NCI-H2227 (cell line): ENCODE measurements around the gene LRRFIP1.
"Not testable (repeated sequence)": the region's sequence is repeated elsewhere in the genome, so short reads cannot be mapped to it uniquely, and the experiment has no call there.

ENCODE experiments used
- DNase-seq: peaks from one replicate; lab custom pipeline; 2025; ENCODE audit not compliant: unreplicated experiment; lab: John Stamatoyannopoulos, UW

The LRRFIP1 gene

DNA sequence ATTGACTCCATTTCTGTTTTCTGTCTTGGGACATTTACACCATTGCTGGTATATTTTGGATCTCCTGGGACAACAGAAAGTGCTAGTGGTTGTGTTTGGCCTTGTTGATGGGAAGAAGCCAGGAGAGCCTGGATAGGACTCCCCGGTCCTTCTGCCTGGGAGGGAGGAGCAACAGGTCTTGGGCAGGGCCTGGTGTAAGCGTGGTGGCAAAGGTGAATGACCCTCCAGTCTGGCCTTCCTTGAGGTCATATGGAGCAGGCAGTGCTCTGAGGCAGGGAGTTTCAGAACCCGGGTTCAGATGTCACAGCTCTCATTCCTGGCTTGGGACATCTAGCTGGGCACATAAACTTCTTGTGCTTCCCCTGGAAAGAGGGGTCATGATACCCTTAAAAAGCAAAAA lies 115.2 kb downstream of the LRRFIP1 start:
- no peak for DNase-seq

DNA sequence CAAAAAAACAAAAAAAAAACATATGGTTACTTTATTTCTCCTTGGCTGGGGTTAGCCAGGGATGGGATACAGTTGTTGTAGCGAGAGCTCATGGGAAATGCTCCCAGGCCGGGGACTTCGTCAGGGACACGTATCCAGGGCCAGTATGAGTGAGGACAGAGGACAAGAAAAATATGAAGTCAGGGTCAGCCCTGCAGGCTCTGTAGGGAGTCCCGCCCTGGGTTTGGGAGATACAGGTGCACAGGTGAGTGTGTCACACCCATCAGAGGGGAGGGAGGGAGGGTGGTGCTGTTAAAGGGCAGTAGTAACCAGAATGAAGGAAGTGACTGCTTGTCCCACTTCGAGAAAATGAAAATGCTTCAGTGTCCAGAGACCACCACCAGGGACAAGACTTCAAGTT lies 115.6 kb downstream of the LRRFIP1 start:
- DNase-seq, result no peak

- DNase-seq, result no peak
These were observed 116.3 kb downstream of the LRRFIP1 start for GRCh38 chr2:237743561-237744269.

DNA sequence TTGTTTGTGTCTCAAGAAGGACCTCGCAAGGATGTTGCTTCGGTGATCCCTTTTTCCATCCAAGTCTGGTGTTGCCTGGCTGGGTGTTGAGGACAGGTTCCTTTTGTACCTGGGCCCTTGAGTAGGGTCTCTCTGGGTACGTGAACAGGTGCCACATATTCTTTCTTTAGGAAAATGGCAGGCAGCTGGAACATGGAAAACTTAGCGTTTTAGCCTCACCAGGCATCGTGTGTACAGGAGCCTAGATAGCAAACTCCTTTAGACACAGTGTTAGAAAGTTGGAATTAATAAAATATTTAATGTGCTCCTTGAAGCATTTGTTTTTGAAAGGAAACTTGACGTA lies 116.9 kb downstream of the LRRFIP1 start:
- no peak for DNase-seq

DNA sequence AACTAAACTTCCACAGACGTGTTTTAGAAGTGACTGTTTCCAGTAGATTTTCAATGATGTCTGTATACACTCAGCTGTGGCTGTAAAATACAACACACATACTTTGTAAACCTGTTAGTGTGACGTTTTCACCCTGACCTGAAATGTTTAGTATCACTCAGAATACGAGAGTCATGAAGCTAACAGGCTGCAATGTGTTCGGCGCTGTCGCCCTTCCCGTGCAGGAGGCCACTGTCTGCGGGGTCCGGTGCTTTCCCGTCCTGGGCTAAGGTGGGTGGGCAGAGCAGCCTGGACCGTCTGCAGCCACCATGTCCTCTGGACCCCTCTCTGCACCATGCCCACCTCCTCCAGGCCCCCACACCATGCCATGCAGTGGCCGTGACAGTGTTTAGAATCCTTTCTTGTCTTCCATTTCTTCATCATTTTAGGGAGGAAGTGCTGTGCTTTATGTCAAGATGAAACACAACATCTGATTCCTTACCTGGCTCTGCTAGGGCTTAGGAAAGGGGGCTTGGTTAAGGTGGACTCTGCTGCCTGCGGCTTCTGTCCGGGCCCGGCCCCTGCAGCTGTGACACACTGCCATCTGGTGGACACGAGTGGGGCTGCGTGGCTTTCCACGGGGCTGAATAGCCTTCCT lies 117.3 kb downstream of the LRRFIP1 start:
- peak; percentile 80 for DNase-seq

GRCh38 chr2:237745250-237745613 lies 117.8 kb downstream of the LRRFIP1 start:
- DNase-seq, result no peak

GRCh38 chr2:237746302-237747080 lies 119.1 kb downstream of the LRRFIP1 start:
- DNase-seq, result no peak

- DNase-seq, result no peak
These were observed 119.8 kb downstream of the LRRFIP1 start for GRCh38 chr2:237747189-237747588.

- no peak for DNase-seq
These were observed 121.6 kb downstream of the LRRFIP1 start for GRCh38 chr2:237749002-237749401.

- DNase-seq, result no peak
These were observed 122.6 kb downstream of the LRRFIP1 start for GRCh38 chr2:237749961-237750360.

DNA sequence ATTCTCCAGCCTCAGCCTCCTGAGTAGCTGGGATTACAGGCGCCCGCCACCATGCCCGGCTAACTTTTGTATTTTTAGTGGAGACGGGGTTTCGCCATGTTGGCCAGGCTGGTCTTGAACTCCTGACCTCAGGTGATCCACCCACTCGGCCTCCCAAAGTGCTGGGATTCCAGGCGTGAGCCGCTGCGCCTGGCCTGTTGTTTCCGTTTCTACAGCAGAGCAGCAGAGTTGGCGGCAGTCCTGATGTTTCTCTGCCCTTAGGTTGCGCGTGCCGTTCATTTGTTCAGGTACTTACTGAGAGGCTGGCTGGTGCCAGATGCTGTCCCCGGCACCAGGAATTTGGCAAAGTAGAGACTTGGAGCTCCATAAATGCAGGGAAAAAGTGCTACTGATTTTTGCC lies 123.1 kb downstream of the LRRFIP1 start:
- DNase-seq, result not testable (repeated sequence)

DNA sequence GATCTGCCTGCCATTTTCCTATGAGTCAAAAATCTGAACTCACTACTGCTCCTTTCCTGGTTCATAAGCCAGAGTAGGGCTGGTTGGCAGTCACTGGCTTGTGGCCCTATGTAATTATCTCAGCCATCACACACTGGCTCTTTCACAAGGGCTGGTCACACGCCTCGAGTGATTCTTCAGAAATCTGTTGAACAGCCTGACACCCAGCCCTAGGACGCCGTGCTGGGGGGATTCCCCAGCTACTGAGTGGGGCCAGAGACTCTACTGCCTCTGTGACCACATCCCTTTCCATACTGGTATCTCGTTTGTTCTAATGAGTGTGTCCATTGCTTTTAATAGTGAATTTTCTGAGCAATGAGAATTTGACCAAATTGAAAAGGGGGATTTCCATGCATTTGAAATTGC lies 125.4 kb downstream of the LRRFIP1 start:
- DNase-seq, result no peak

DNA sequence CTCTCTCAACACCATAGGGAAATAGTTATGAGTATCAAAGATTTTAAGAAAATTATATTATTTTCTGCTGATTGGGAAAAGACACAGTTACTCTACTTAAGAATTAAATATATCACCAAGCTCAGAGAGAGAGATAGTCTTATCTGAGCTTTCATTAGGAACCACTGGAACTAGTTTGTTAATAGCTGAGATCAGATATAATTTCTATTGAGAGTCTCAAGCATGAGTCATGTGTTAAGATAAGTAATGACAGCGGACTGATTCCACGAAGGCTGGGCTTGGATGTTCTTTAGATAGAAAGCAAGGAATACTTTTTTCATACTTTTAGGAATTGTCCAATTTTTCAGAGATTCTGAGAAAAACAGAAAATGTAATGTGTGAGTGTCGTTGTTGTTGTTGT lies 126.8 kb downstream of the LRRFIP1 start:
- no peak for DNase-seq

DNA sequence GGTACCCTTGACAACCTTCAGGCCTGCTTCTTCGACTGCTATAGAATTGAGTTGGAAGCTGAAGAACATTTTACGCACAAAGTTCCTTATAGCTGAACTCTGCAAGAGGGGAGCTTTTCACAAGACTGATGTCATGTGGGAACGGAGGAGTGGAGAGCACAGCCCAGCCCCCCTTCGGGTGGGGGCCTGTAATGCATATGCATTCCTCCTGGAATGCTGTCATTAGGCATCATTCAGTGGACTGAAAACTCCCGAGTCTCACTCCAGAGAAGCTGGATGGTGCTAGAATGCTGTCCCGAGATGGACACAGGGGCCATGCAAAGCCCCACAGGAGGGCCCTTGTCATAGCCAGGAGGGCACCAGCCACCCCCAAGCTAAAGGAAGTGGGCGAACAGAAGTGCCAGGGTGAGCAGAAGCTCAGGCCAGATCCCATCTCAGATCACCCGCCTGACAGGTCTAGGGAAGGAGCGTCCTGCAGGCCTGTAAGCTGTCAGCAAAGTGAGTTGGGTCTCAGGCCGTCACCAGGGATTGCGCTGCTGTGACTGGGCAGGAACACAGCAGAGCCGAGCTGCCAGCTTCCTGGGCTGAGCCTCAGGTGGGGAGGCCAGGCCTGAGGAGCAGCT lies 127.3 kb downstream of the LRRFIP1 start:
- no peak for DNase-seq

DNA sequence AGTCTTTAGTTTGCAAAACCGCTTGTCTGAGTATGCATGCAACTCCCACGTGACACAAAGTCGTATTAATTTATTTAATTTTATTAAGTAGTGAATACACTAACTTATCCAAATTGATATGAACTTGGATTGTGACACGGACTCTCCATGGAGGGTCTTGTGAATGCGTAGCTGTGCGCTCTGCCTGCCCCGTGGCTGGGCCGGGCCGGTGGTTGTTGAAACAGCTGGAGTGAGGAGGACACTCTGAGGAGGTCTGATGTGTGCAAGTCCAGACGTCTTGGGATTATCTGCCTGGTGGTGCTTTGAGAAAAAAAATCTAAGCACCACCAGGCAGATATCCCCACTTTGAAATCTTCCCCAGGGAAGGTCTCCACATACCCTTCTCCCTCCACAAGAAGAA lies 130.2 kb downstream of the LRRFIP1 start:
- no peak for DNase-seq

- no peak for DNase-seq
These were observed 130.8 kb downstream of the LRRFIP1 start for GRCh38 chr2:237758185-237758584.

- no peak for DNase-seq
These were observed 131.8 kb downstream of the LRRFIP1 start for GRCh38 chr2:237759176-237759575.

DNA sequence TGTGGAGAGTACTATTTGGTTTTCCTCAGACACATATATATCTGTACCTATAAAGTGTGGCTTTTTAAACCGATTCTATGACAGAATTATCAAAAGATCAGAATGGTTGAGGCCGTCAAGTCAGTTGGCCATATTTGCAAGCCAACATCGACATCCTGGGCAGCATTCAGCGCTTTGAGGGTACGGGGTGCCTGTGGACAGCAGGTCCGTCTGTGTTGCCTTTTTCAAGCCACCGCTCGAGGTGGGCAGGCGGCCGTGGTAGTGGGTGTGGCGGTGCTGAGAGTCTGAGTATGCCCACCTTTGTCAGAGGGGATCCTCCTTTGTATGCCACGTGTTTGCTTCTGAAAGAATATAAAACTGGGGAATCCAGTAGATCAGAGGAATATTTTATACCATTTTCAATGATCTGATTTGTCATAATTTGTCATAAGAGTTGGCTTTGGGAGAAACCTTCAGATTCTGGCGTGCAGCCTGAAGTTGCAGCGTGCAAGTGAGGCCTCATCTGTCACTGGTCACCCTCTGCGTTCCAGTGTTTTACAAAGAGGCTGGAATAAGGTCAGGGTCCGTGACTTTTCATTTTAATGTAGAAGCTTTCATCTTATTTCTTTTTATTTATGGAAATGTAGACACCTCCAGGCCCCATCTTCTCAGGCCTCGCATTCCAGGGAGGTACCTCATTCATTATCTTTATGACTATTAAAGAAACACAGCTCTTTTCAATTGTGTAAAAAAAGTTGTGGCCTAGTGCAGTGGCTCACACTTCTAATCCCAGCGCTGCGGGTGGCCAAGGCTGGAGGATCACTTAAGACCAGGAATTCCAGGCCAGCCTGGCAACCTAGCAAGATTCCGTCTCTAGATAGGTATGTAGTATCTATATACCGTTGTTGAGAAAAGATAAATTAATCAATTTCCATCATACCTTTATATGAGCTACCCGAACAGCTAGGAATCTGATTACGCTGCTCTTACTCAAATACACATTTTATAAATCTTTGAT lies 133.4 kb downstream of the LRRFIP1 start:
- no peak for DNase-seq

GRCh38 chr2:237762291-237763182 lies 135.2 kb downstream of the LRRFIP1 start:
- DNase-seq, result not testable (repeated sequence)

- DNase-seq, result no peak
These were observed 136.4 kb downstream of the LRRFIP1 start for GRCh38 chr2:237763812-237764211.
